Measurements from ENCODE around the gene RNASE4.

Gene RNASE4

DNA sequence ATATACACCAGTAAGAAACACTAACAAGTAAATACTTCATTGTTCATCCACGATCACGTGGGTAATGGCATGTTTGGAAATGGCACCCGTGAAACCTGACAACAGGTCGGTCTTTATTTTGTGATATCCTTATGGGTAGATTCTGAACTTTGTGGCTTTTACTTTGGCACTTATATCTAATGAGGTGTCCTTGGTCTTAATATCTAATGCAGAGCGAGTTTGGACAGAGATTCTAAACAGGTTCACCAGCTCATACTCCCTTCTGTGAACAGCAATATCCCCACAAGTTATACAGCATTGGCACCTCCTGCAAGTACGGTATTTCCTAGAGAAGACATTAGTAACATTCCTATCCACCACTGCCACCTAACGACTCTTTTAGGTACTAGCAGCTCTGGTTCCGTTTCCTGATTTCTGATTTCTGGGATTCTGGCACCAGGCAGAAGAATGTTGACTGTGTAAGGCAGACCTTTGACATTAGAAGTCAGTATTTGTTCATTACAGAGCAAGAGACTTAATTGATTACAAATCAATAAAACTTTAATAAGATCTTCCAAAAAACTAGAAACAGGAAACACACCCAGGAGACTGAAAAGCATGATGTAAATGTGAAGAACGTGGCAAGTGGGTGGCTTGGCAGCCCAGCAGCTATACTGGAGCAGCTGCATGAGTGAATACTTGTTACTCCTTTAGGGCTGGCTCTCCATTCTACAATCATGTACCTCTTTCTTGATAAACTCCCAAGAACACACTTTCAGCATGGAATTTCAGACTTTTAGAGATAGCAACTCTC lies 6.7 kb downstream of the RNASE4 start:
- no peak overlapping the region for H3K4me2 ChIP-seq (ENCODE audit: low read depth, low read length, poor library complexity, severe bottlenecking)
- peak overlapping the region; percentile 14; the same call in 1 of the 2 replicates for H2AFZ ChIP-seq (ENCODE audit: low read length)
- H3K4me1 ChIP-seq (ENCODE audit: insufficient read depth, low read length, poor library complexity, severe bottlenecking), result peaks cover 10% of the 10 kb centered on the region
- no peak overlapping the region for H3K9ac ChIP-seq (ENCODE audit: low read depth, low read length, poor library complexity, severe bottlenecking)
- no peak overlapping the region for H3K4me3 ChIP-seq (ENCODE audit: low read length, poor library complexity, severe bottlenecking)
- H3K79me2 ChIP-seq (ENCODE audit: insufficient read depth, low read length), result no peaks in the 10 kb centered on the region
- H3K36me3 ChIP-seq (ENCODE audit: insufficient read depth, low read length), result no peaks in the 10 kb centered on the region
- H3K27me3 ChIP-seq (ENCODE audit: insufficient read depth, low read length, poor library complexity, severe bottlenecking), result no peaks in the 10 kb centered on the region
- H3K9me3 ChIP-seq (ENCODE audit: insufficient read depth, low read depth, low read length), result no peaks in the 10 kb centered on the region
- TF ChIP-seq, protein P1, sequence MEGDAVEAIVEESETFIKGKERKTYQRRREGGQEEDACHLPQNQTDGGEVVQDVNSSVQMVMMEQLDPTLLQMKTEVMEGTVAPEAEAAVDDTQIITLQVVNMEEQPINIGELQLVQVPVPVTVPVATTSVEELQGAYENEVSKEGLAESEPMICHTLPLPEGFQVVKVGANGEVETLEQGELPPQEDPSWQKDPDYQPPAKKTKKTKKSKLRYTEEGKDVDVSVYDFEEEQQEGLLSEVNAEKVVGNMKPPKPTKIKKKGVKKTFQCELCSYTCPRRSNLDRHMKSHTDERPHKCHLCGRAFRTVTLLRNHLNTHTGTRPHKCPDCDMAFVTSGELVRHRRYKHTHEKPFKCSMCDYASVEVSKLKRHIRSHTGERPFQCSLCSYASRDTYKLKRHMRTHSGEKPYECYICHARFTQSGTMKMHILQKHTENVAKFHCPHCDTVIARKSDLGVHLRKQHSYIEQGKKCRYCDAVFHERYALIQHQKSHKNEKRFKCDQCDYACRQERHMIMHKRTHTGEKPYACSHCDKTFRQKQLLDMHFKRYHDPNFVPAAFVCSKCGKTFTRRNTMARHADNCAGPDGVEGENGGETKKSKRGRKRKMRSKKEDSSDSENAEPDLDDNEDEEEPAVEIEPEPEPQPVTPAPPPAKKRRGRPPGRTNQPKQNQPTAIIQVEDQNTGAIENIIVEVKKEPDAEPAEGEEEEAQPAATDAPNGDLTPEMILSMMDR (conservative IDR thresholded peaks at IDR 0.05; ENCODE audit: low read length), result peak; percentile 92
- TF ChIP-seq EZH2phosphoT487 (IDR thresholded peaks at IDR 0.05; ENCODE audit: borderline replicate concordance), result no peak
- H3F3A ChIP-seq (ENCODE audit: low read depth), result no peaks in the 10 kb centered on the region
- no peaks in the 10 kb centered on the region for H4K20me1 ChIP-seq (ENCODE audit: insufficient read depth, low read length, poor library complexity, severe bottlenecking)
- H3K9me2 ChIP-seq (replicated peaks; ENCODE audit: low read depth, low read length), result no peaks in the 10 kb centered on the region

DNA sequence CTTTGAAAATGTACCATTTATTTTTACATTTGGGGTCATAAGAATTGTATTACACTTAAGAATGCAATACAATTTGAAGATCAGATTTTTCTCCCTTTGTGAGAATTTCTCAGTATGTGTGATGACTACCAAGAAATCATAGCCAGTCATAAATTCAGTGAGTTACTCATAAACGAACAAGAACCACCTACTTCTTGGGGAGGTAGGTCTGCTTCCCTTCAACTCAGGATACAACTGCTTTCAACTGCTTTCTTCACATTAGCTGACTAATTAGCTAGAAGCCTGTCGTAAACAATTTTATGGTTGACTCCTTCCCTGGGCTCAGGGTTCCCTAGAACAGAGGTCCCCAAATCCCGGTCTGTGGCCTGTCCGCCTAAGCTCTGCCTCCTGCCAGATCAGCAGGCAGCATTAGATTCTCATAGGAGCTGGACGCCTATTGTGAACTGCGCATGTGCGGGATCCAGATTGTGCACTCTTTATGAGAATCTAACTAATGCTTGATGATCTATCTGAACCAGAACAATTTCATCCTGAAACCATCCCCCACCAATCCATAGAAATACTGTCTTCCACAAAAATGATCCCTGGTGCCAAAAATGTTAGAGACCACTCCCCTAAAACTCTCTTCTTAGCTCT lies 7.9 kb downstream of the RNASE4 start:
- no peak overlapping the region for H3K9ac ChIP-seq (ENCODE audit: low read depth, low read length, poor library complexity, severe bottlenecking)
- TF ChIP-seq EZH2phosphoT487 (IDR thresholded peaks at IDR 0.05; ENCODE audit: borderline replicate concordance), result no peak
- TF ChIP-seq, protein P1 (conservative IDR thresholded peaks at IDR 0.05; ENCODE audit: low read length), result no peak
- H3K9me2 ChIP-seq (replicated peaks; ENCODE audit: low read depth, low read length), result no peaks in the 10 kb centered on the region
- no peaks in the 10 kb centered on the region for H3K79me2 ChIP-seq (ENCODE audit: insufficient read depth, low read length)
- H3K27me3 ChIP-seq (ENCODE audit: insufficient read depth, low read length, poor library complexity, severe bottlenecking), result no peaks in the 10 kb centered on the region
- H3K4me3 ChIP-seq (ENCODE audit: low read length, poor library complexity, severe bottlenecking), result no peak overlapping the region
- no peak overlapping the region for H3K4me2 ChIP-seq (ENCODE audit: low read depth, low read length, poor library complexity, severe bottlenecking)
- H3K9me3 ChIP-seq (ENCODE audit: insufficient read depth, low read depth, low read length), result no peaks in the 10 kb centered on the region
- H3F3A ChIP-seq (ENCODE audit: low read depth), result no peaks in the 10 kb centered on the region
- peaks cover under 1% of the 10 kb centered on the region for H3K4me1 ChIP-seq (ENCODE audit: insufficient read depth, low read length, poor library complexity, severe bottlenecking)
- H4K20me1 ChIP-seq (ENCODE audit: insufficient read depth, low read length, poor library complexity, severe bottlenecking), result no peaks in the 10 kb centered on the region
- H2AFZ ChIP-seq (ENCODE audit: low read length), result no peak overlapping the region
- H3K36me3 ChIP-seq (ENCODE audit: insufficient read depth, low read length), result no peaks in the 10 kb centered on the region

DNA sequence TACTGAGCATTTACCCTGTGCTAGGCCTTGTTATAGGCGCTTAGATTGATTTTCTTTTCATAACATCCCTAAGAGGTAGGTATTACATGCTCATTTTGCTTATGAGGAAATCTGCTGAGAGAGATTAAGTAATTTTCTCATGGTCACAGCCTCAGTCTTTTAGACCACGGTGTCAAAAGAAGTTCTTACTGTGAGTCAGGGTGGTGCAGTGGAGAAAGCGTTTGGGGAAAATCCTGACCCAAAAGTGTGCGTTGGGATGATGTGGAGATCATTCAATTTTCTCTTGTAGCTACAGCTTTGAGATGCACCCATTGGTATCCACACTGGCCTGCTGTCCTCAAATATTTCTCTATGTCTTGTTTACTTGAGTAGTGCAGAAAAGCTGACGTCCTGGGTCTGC lies 12.4 kb downstream of the RNASE4 start:
- Histone ChIP-seq H2AFZ (ENCODE audit: low read length) (peak overlapping the region; percentile 83), H3K4me2 (ENCODE audit: low read depth, low read length, poor library complexity, severe bottlenecking) (no peak overlapping the region), H3K79me2 (ENCODE audit: insufficient read depth, low read length) (no peaks in the 10 kb centered on the region), H3F3A (ENCODE audit: low read depth) (no peaks in the 10 kb centered on the region), H3K9me2 (replicated peaks; ENCODE audit: low read depth, low read length) (no peaks in the 10 kb centered on the region), H3K4me1 (ENCODE audit: insufficient read depth, low read length, poor library complexity, severe bottlenecking) (peaks cover 4% of the 10 kb centered on the region), H3K4me3 (ENCODE audit: low read length, poor library complexity, severe bottlenecking) (no peak overlapping the region), H3K36me3 (ENCODE audit: insufficient read depth, low read length) (no peaks in the 10 kb centered on the region), H4K20me1 (ENCODE audit: insufficient read depth, low read length, poor library complexity, severe bottlenecking) (no peaks in the 10 kb centered on the region), H3K27me3 (ENCODE audit: insufficient read depth, low read length, poor library complexity, severe bottlenecking) (no peaks in the 10 kb centered on the region), H3K9ac (ENCODE audit: low read depth, low read length, poor library complexity, severe bottlenecking) (no peak overlapping the region), H3K9me3 (ENCODE audit: insufficient read depth, low read depth, low read length) (no peaks in the 10 kb centered on the region)
- TF ChIP-seq EZH2phosphoT487 (IDR thresholded peaks at IDR 0.05; ENCODE audit: borderline replicate concordance), result no peak
- TF ChIP-seq, protein P1 (conservative IDR thresholded peaks at IDR 0.05; ENCODE audit: low read length), result no peak
